Fibroblast of lung (primary cell): Measurements from ENCODE around the gene SNAI3.

ENCODE experiments used
- CTCF ChIP-seq, 2 donors: IDR thresholded peaks in 1 of 2; conservative IDR thresholded peaks in 1 of 2; 1 replicate in 1 of 2; 2 replicates in 1 of 2; pipeline ENCODE4 v1.5.1; 2011 to 2012; ENCODE audit warnings: low read length in 2 of 2, control low read depth in 1 of 2, inconsistent platforms in 1 of 2, low read depth in 1 of 2, mild to moderate bottlenecking in 1 of 2
- EZH2 ChIP-seq: IDR thresholded peaks from 2 replicates; pipeline ENCODE4 v1.5.1; 2012; ENCODE audit warnings: low read length, control low read depth, mild to moderate bottlenecking; ENCODE audit errors: missing control alignments

DNA sequence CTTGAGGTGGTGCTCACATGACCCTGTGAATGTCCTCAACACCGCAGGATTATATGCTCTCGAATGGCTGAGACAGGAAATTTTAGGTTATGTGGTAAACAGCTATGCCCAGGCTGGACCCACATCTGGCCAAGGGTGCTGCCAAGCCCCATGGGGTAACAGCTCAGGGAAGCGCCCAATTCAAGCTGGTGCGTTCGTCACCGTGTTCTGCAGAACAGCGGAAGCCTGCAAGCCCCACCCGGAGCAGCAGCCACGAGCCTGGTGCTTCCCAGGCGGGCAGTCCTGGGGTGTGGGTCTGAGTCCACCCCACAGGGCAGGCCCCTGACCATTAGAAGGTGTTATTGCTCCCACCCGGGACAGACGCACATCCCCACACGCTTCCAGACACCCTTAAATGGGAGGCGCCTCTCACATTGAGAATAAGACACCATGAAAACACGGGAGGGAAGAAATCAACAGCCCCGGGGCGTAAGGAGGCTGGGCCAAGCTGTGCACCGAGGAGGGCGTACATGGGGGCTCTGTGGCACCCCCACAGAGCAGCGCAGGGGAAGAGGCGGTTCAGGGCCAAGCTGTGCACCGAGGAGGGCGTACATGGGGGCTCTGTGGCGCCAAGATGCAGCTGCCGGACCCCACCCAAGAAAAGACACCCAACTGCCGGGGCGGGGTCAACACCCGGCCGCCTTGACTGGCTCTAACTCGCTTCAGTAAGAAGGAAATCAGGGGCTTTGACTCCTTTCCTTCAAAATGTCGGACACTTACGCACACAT lies 32.5 kb downstream of the SNAI3 start:
- TF ChIP-seq EZH2 (no peak), CTCF (conservative IDR thresholded peaks at IDR 0.05 in 1 of 2, IDR thresholded peaks at IDR 0.05 in 1 of 2; ENCODE audit: low read depth in 1 of 2, low read length in 2 of 2) (no peak)
